Measurements from ENCODE around the gene STK10.
"Not testable (repeated sequence)": the region's sequence is repeated elsewhere in the genome, so short reads cannot be mapped to it uniquely, and the experiment has no call there.

Gene STK10

GRCh38 chr5:172051643-172052339 lies 136.2 kb downstream of the STK10 start:
- DNase-seq = no peak

GRCh38 chr5:172050080-172050479 lies 137.9 kb downstream of the STK10 start:
- no peak for DNase-seq

- no peak for DNase-seq
Observed at GRCh38 chr5:172049226-172049796, 138.7 kb downstream of the STK10 start.

GRCh38 chr5:172048539-172049101 lies 139.4 kb downstream of the STK10 start:
- no peak for DNase-seq

- no peak for DNase-seq
Observed at GRCh38 chr5:172048170-172048422, 139.9 kb downstream of the STK10 start.

GRCh38 chr5:172046593-172046992 lies 141.4 kb downstream of the STK10 start:
- no peak for DNase-seq

GRCh38 chr5:172045315-172045632 lies 142.8 kb downstream of the STK10 start:
- no peak for DNase-seq

GRCh38 chr5:172044631-172045314 lies 143.3 kb downstream of the STK10 start:
- no peak for DNase-seq

- DNase-seq = no peak
Observed at GRCh38 chr5:172043865-172044264, 144.2 kb downstream of the STK10 start.

- no peak for DNase-seq
Observed at GRCh38 chr5:172042183-172042582, 145.8 kb downstream of the STK10 start.

- no peak for DNase-seq
Observed at GRCh38 chr5:172038167-172038566, 149.9 kb downstream of the STK10 start.

- no peak for DNase-seq
Observed at GRCh38 chr5:172035049-172035448, 153.0 kb downstream of the STK10 start.

- no peak for DNase-seq
Observed at GRCh38 chr5:172031894-172032461, 156.0 kb downstream of the STK10 start.

- DNase-seq = no peak
Observed at GRCh38 chr5:172029876-172030275, 158.1 kb downstream of the STK10 start.

- no peak for DNase-seq
Observed at GRCh38 chr5:172028167-172028566, 159.9 kb downstream of the STK10 start.

GRCh38 chr5:172020110-172020786 lies 167.8 kb downstream of the STK10 start:
- not testable (repeated sequence) for DNase-seq

- no peak for DNase-seq
Observed at GRCh38 chr5:172015346-172015745, 172.7 kb downstream of the STK10 start.

GRCh38 chr5:172010278-172010677 lies 177.7 kb downstream of the STK10 start:
- DNase-seq = no peak

GRCh38 chr5:172009536-172010270 lies 178.3 kb downstream of the STK10 start:
- no peak for DNase-seq

GRCh38 chr5:172008689-172009141 lies 179.3 kb downstream of the STK10 start:
- no peak for DNase-seq

- no peak for DNase-seq
Observed at GRCh38 chr5:172008111-172008455, 179.9 kb downstream of the STK10 start.
